H1 (cell line): Measurements from ENCODE around the gene LGALS9. TPM values are rescaled to one million over a fixed set of nuclear protein-coding genes. Genes with fewer than 3 reads are reported as not detected.
"Not testable (repeated sequence)": the region's sequence is repeated elsewhere in the genome, so short reads cannot be mapped to it uniquely, and the experiment has no call there.

Experiments
- CTCF ChIA-PET: fragments of 300-600 bp; sonication (Branson Sonifier 250); formaldehyde crosslinking; loops from one replicate; lab custom pipeline; 2021; ENCODE audit not compliant: partially characterized antibody; lab: Charles Lee
- POLR2A ChIA-PET: fragments of 300-600 bp; sonication (Branson Sonifier 250); formaldehyde crosslinking; loops from one replicate; lab custom pipeline; 2021; ENCODE audit warnings: inconsistent platforms; ENCODE audit not compliant: partially characterized antibody; lab: Charles Lee
- DNase-seq, 2 experiments: peaks; one replicate each; pipeline versions ENCODE4 v3.0.0 to v3.0.0-alpha.2; 2010 to 2022; ENCODE audit warnings: low spot score in 2 of 2, low read depth in 1 of 2, mixed read lengths in 1 of 2
- FAIRE-seq: peaks from 2 replicates; lab custom pipeline; 2011; peaks lifted over from hg19 to GRCh38; lab: Jason Lieb, UNC
- H2AFZ ChIP-seq: 2 replicates; pipeline ENCODE4 v1.8.1; 2012; ENCODE audit warnings: low read length, inconsistent platforms
- H2AK5ac ChIP-seq: 2 replicates; pipeline ENCODE4 v1.6.1; 2013; ENCODE audit warnings: low read depth, low read length
- H2BK120ac ChIP-seq: replicated peaks from 2 replicates; pipeline ENCODE3; 2013; ENCODE audit warnings: low read depth, low read length, inconsistent platforms
- H2BK12ac ChIP-seq: 2 replicates; pipeline ENCODE4 v1.6.1; 2013; ENCODE audit warnings: low read depth, low read length
- H2BK15ac ChIP-seq: 2 replicates; pipeline ENCODE4 v1.6.1; 2013; ENCODE audit warnings: low read length
- H2BK20ac ChIP-seq: 2 replicates; pipeline ENCODE4 v1.6.1; 2013; ENCODE audit warnings: low read length
- H2BK5ac ChIP-seq: 2 replicates; pipeline ENCODE4 v1.6.1; 2013; ENCODE audit warnings: low read depth, low read length
- H3K14ac ChIP-seq: 2 replicates; pipeline ENCODE4 v1.6.1; 2013; ENCODE audit warnings: inconsistent platforms; ENCODE audit not compliant: insufficient read length
- H3K18ac ChIP-seq: 2 replicates; pipeline ENCODE4 v1.6.1; 2013; ENCODE audit warnings: low read length; ENCODE audit errors: extremely low read depth
- H3K23ac ChIP-seq: 2 replicates; pipeline ENCODE4 v1.6.1; 2013; ENCODE audit warnings: inconsistent platforms; ENCODE audit not compliant: insufficient read length
- H3K23me2 ChIP-seq: 2 replicates; pipeline ENCODE4 v1.6.1; 2013; ENCODE audit warnings: low read depth, low read length
- H3K27ac ChIP-seq: 2 replicates; pipeline ENCODE4 v1.6.1; 2011; ENCODE audit warnings: low read depth, low read length, inconsistent platforms
- H3K27me3 ChIP-seq, 4 experiments: replicated peaks in 1 of 4; 1 replicate in 1 of 4; 2 replicates in 3 of 4; pipeline versions ENCODE4 v1.6.1 to v1.8.1; 2011 to 2013; ENCODE audit warnings: low read length in 3 of 4, mild to moderate bottlenecking in 3 of 4, inconsistent platforms in 2 of 4, mixed read lengths in 2 of 4, moderate library complexity in 1 of 4; ENCODE audit not compliant: control insufficient read depth in 3 of 4, insufficient read depth in 3 of 4; ENCODE audit errors: extremely low read depth in 1 of 4
- H3K36me3 ChIP-seq, 4 experiments: 2 replicates each; pipeline versions ENCODE4 v1.6.1 to v1.8.1; 2011 to 2013; ENCODE audit warnings: mild to moderate bottlenecking in 4 of 4, low read length in 3 of 4, moderate library complexity in 2 of 4, control low read depth in 1 of 4, inconsistent platforms in 1 of 4; ENCODE audit not compliant: insufficient read depth in 4 of 4, control insufficient read depth in 2 of 4
- H3K4ac ChIP-seq: replicated peaks from 2 replicates; pipeline ENCODE3; 2013; ENCODE audit warnings: low read length, low read depth, mixed read lengths, inconsistent platforms; ENCODE audit not compliant: insufficient read length
- H3K4me1 ChIP-seq, 4 experiments: replicated peaks in 1 of 4; 1 replicate in 1 of 4; 2 replicates in 3 of 4; pipeline versions ENCODE4 v1.6.1 to v1.8.1; 2011 to 2013; ENCODE audit warnings: low read length in 3 of 4, inconsistent platforms in 2 of 4, mixed read lengths in 1 of 4; ENCODE audit not compliant: insufficient read depth in 4 of 4, control insufficient read depth in 3 of 4
- H3K4me2 ChIP-seq, 2 experiments: 2 replicates each; pipeline versions ENCODE4 v1.6.1 to v1.8.1; 2011 to 2013; ENCODE audit warnings: low read depth in 2 of 2, low read length in 2 of 2, control low read depth in 1 of 2, inconsistent platforms in 1 of 2, mild to moderate bottlenecking in 1 of 2; ENCODE audit not compliant: insufficient read depth in 1 of 2
- H3K4me3 ChIP-seq, 4 experiments: fragments of 200-600, 300-600 bp in 1 of 4; sonication (generic), shearing (Covaris generic), sonication (Bioruptor Twin) in 1 of 4; 2 replicates each; pipeline versions ENCODE4 v1.5.1 to v1.8.1; 2011 to 2016; ENCODE audit warnings: low read length in 4 of 4, low read depth in 3 of 4, control low read depth in 2 of 4, inconsistent platforms in 2 of 4, mild to moderate bottlenecking in 2 of 4, mixed read lengths in 1 of 4, moderate library complexity in 1 of 4; ENCODE audit not compliant: insufficient read depth in 2 of 4; ENCODE audit errors: extremely low read depth in 1 of 4
- H3K56ac ChIP-seq: replicated peaks from 2 replicates; pipeline ENCODE3; 2013; ENCODE audit warnings: low read depth, mild to moderate bottlenecking, mixed read lengths, low read length, inconsistent platforms; ENCODE audit not compliant: insufficient read length
- H3K79me1 ChIP-seq: 2 replicates; pipeline ENCODE4 v1.6.1; 2013; ENCODE audit warnings: low read depth, low read length, control low read depth
- H3K79me2 ChIP-seq, 2 experiments: 2 replicates each; pipeline versions ENCODE4 v1.6.1 to v1.8.1; 2012 to 2013; ENCODE audit warnings: low read length in 2 of 2, mild to moderate bottlenecking in 2 of 2, inconsistent platforms in 1 of 2; ENCODE audit not compliant: insufficient read depth in 2 of 2, control insufficient read depth in 1 of 2
- H3K9ac ChIP-seq, 4 experiments: replicated peaks in 1 of 4; 1 replicate in 1 of 4; 2 replicates in 3 of 4; pipeline versions ENCODE4 v1.6.1 to v1.8.1; 2011 to 2013; ENCODE audit warnings: low read depth in 3 of 4, low read length in 3 of 4, control low read depth in 2 of 4, mild to moderate bottlenecking in 2 of 4, moderate library complexity in 2 of 4, inconsistent platforms in 1 of 4; ENCODE audit errors: extremely low read depth in 1 of 4
- H3K9me3 ChIP-seq, 2 experiments: 2 replicates each; pipeline versions ENCODE4 v1.6.1 to v1.8.1; 2012 to 2013; ENCODE audit warnings: mild to moderate bottlenecking in 2 of 2, moderate library complexity in 2 of 2, control low read depth in 1 of 2, inconsistent platforms in 1 of 2, low read depth in 1 of 2, low read length in 1 of 2, mixed read lengths in 1 of 2; ENCODE audit not compliant: insufficient read depth in 2 of 2
- H4K20me1 ChIP-seq, 2 experiments: replicated peaks in 1 of 2; 2 replicates each; pipeline versions ENCODE3 to v1.8.1; 2011 to 2013; ENCODE audit warnings: inconsistent platforms in 2 of 2, low read length in 2 of 2, mild to moderate bottlenecking in 1 of 2; ENCODE audit not compliant: insufficient read depth in 2 of 2, control insufficient read depth in 1 of 2
- H4K5ac ChIP-seq: 2 replicates; pipeline ENCODE4 v1.6.1; 2013; ENCODE audit warnings: low read length, low read depth, mixed read lengths, inconsistent platforms; ENCODE audit not compliant: insufficient read length
- H4K8ac ChIP-seq: 2 replicates; pipeline ENCODE4 v1.8.0; 2013; ENCODE audit warnings: mild to moderate bottlenecking, moderate library complexity, low read length, inconsistent platforms; ENCODE audit not compliant: insufficient read depth; ENCODE audit errors: extremely low read depth
- H4K91ac ChIP-seq: replicated peaks from 2 replicates; pipeline ENCODE3; 2013; ENCODE audit warnings: low read length, mixed read lengths, inconsistent platforms; ENCODE audit not compliant: insufficient read length
- EP300 ChIP-seq, 2 experiments: IDR thresholded peaks; 1 replicate in 1 of 2; 2 replicates in 1 of 2; pipeline ENCODE4 v1.6.1; 2011 to 2012; ENCODE audit warnings: low read depth in 2 of 2, low read length in 2 of 2, mild to moderate bottlenecking in 2 of 2, borderline replicate concordance in 1 of 2, inconsistent platforms in 1 of 2, moderate library complexity in 1 of 2
- WGBS, 2 experiments: shearing (Covaris generic) in 1 of 2; methylation state at CpG; one replicate each; pipeline versions ENCODE4 v1.1.6 to v1.1.7; 2013 to 2015; ENCODE audit warnings: low lambda C conversion rate in 2 of 2, mixed read lengths in 2 of 2, inconsistent platforms in 1 of 2, low coverage in 1 of 2, missing lambda C conversion rate in 1 of 2; ENCODE audit not compliant: insufficient replicate concordance in 2 of 2, insufficient coverage in 1 of 2, insufficient read length in 1 of 2; ENCODE audit errors: extremely low coverage in 1 of 2, missing lambda C conversion rate in 1 of 2; 5-methylcytosine and 5-hydroxymethylcytosine counted together
- polyA plus RNA-seq, 7 experiments: library from polyadenylated mRNA; depleted of rRNA in 3 of 7; stranded (reverse) in 5 of 7; unstranded in 2 of 7; fragments of >200 nt in 5 of 7; fragments of 200-250 nt in 2 of 7; gene quantifications; 1 replicate in 5 of 7; 2 replicates in 1 of 7; 4 replicates in 1 of 7; pipeline versions ENCODE4 v1.2.1 to v1.2.3, GENCODE V29; 2011 to 2013; ENCODE audit warnings: missing spikeins in 2 of 7, mixed read lengths in 2 of 7
- total RNA-seq: library from RNA; stranded (reverse); fragmentation: NEBNext Ultra II Directional; extraction: Animal tissue kit (Norgen Biotek cat#: 25700); gene quantifications from 2 replicates; pipeline ENCODE4 v1.2.1, GENCODE V29; 2021

The LGALS9 gene
- total and polyA plus RNA-seq, 2 of the 8 experiments (the other 6 are each of a cell fraction or from before 2014, with no cell fraction given), result 0.95 to 1.7 TPM

- H3K9ac ChIP-seq, H2AK5ac ChIP-seq, H3K36me3 ChIP-seq, H4K91ac ChIP-seq, FAIRE-seq, H2AFZ ChIP-seq, H3K27ac ChIP-seq, H4K8ac ChIP-seq, H3K4me2 ChIP-seq, H3K79me2 ChIP-seq, H3K56ac ChIP-seq, DNase-seq, H3K23me2 ChIP-seq, H2BK120ac ChIP-seq, H3K79me1 ChIP-seq, H2BK20ac ChIP-seq, H3K4me1 ChIP-seq, H4K20me1 ChIP-seq, H2BK12ac ChIP-seq, H2BK15ac ChIP-seq, H3K23ac ChIP-seq, H4K5ac ChIP-seq, H3K27me3 ChIP-seq, H3K18ac ChIP-seq, H3K4me3 ChIP-seq, H3K14ac ChIP-seq, POLR2A ChIA-PET, H3K4ac ChIP-seq, H2BK5ac ChIP-seq: not testable (repeated sequence)
- CTCF ChIA-PET, result interaction anchor here (0.8 to 0.9 kb wide), 2 partner anchors 32 to 36 kb away, joined by 3 to 5 read pairs; no protein-coding TSS in a partner anchor
- 94% methylated on average over 3 of the region's 3 CpGs; no CpG with 5 or more reads in 1 of the 2 experiments for WGBS, 2 experiments
- peaks cover 11 to 17% of the 10 kb centered on the region in 2 experiments; a peak in 3 of 4 replicates for H3K9me3 ChIP-seq
- TF ChIP-seq EP300 (IDR thresholded peaks at IDR 0.05; ENCODE audit: borderline replicate concordance in 1 of 2, low read depth in 2 of 2, low read length in 2 of 2), result peak in 1 of 2 experiments; percentile 79; a peak in 1 of 3 replicates
Observed at GRCh38 chr17:27686322-27686721, 55.3 kb downstream of the LGALS9 start.
